ENCODE data around the gene SP5. TPM values are rescaled to one million over a fixed set of nuclear protein-coding genes. Genes with fewer than 3 reads are reported as not detected.

SP5 gene
- total and polyA plus RNA-seq, 2 donors (not counting 3 experiments of a cell fraction or from before 2014, with no cell fraction given): not detected

GRCh38 chr2:170763232-170763631 lies 48.1 kb downstream of the SP5 start:
- Histone ChIP-seq H3K27ac (ENCODE audit: insufficient read depth, low read depth, low read length) (no peak overlapping the region), H3K9ac (replicated peaks; ENCODE audit: extremely low read depth, insufficient read depth, low read length) (no peak overlapping the region), H3K4me2 (ENCODE audit: insufficient read depth, low read length) (no peak overlapping the region), H3K4me1 (ENCODE audit: control insufficient read depth, extremely low read depth, insufficient read depth, low read length) (no peaks in the 10 kb centered on the region), H3K27me3 (ENCODE audit: control insufficient read depth in 2 of 2, insufficient read depth in 2 of 2, low read length in 2 of 2) (peaks cover 0 to 11% of the 10 kb centered on the region in 2 experiments), H3K9me3 (replicated peaks; ENCODE audit: control insufficient read depth, insufficient read depth, low read length) (no peaks in the 10 kb centered on the region), H2AFZ (ENCODE audit: low read depth, low read length) (no peak overlapping the region), H3K4me3 (replicated peaks in 1 of 3; ENCODE audit: insufficient read depth in 1 of 3, low read depth in 1 of 3, low read length in 3 of 3) (no peak overlapping the region), H3K9me1 (replicated peaks; ENCODE audit: control insufficient read depth, extremely low read depth, insufficient read depth, low read length) (no peaks in the 10 kb centered on the region), H4K20me1 (replicated peaks; ENCODE audit: control insufficient read depth, extremely low read depth, insufficient read depth, low read length) (no peaks in the 10 kb centered on the region), H3K79me2 (ENCODE audit: control insufficient read depth, insufficient read depth, low read length) (no peaks in the 10 kb centered on the region), H3K36me3 (ENCODE audit: control insufficient read depth in 2 of 2, extremely low read depth in 1 of 2, insufficient read depth in 2 of 2, low read length in 2 of 2) (no peaks in the 10 kb centered on the region)
- ChIA-PET POLR2A (no interaction called here), CTCF (interaction anchor here (0.6 to 1.3 kb wide), 3 partner anchors 9 to 47 kb away, joined by 3 to 4 read pairs (median 3); no protein-coding TSS in a partner anchor)
- dilution Hi-C loops (cut with MboI; ENCODE audit: extremely low pct_ligation_motif_present, low sequenced_read_pairs) (no loop called here), intact Hi-C loops (cut with micrococcal nuclease) (no loop called here)
- no TSS peak for BruUV-seq (replicated peaks)
- DNase-seq (ENCODE audit: low read depth, low spot score) (no peak), FAIRE-seq (no peak)
- TF ChIP-seq FOS (IDR thresholded peaks at IDR 0.05; ENCODE audit: borderline replicate concordance, insufficient read depth, low read length) (no peak), CTCF (IDR thresholded peaks at IDR 0.05; ENCODE audit: extremely low read depth in 1 of 2, insufficient read depth in 1 of 2, low read depth in 1 of 2, low read length in 2 of 2) (no peak), GATA2 (IDR thresholded peaks at IDR 0.05; ENCODE audit: insufficient read depth, insufficient read length, low read depth, low read length) (no peak), MYC (IDR thresholded peaks at IDR 0.05; ENCODE audit: low read depth, low read length) (no peak), POLR2A (IDR thresholded peaks at IDR 0.05; ENCODE audit: low read depth, low read length) (no peak), EZH2 (IDR thresholded peaks at IDR 0.05; ENCODE audit: borderline replicate concordance, low read depth, low read length, severe bottlenecking) (no peak), POLR2AphosphoS5 (IDR thresholded peaks at IDR 0.05; ENCODE audit: insufficient read depth, low read depth, low read length) (no peak), JUN (IDR thresholded peaks at IDR 0.05; ENCODE audit: borderline replicate concordance, insufficient read depth, insufficient read length, low read depth) (no peak), MAX (IDR thresholded peaks at IDR 0.05; ENCODE audit: insufficient read depth, insufficient read length) (no peak)

Data from endothelial cell of umbilical vein (primary cell).